Stimulated activated CD4-positive, alpha-beta T cell treated with anti-CD3 and anti-CD28 coated beads, Interleukin-4, amount 100 ng/mL, for 48 hours (primary cell): ENCODE measurements around the gene PPP1R13B.
A peak's percentile ranks its signal among the peaks of the same experiment; 100 is the strongest.

Source experiments
- DNase-seq, 2 donors: peaks; one replicate each; pipeline ENCODE4 v3.0.0-alpha.2; 2020; ENCODE audit warnings: low read depth in 2 of 2

The PPP1R13B gene

DNA sequence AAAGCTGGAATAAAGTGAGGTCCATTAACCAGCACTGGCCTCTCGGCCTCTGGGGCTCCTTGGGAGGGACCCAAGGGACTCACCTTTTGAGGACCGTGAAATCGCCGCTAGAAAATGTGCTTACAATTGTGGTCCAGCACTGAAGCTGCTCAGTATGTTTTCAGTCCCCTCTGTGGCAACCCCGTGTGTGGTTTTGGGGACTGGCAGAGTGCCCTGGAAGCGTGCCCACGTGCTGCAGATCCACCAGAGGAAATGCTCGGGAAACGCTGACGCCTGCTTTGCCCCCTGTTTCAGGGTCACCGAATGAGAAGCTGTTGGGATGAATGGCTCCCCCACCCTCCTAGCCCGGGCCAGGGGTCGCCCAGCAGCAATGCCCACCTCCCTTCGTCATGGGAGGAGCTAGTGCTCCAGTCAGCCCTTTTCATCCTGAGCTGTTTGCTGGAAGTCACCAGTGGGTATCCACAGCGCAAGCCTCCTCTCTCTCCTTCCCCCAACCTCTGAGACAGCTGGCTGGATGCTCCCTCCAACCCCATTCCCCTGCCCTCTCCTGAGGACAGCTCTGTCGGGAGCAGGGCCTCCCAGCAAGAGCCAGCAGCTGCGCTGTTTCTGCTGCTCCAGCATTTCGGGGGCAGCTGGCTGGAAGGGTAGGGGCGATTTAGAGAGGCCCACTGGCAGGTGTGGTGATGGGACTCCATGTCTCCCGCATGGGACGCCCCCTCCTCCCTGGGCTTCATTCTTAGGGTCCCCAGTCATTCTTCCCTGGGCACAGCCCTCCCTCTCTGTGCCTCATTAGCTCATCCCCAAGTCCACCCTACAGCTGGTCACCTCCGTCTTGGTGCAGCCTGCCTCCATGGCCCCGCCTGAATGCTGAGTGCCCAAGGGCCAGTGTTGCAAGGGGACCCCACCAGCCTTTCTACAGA, 33.2 kb upstream of the PPP1R13B start:
- DNase-seq: no peak

DNA sequence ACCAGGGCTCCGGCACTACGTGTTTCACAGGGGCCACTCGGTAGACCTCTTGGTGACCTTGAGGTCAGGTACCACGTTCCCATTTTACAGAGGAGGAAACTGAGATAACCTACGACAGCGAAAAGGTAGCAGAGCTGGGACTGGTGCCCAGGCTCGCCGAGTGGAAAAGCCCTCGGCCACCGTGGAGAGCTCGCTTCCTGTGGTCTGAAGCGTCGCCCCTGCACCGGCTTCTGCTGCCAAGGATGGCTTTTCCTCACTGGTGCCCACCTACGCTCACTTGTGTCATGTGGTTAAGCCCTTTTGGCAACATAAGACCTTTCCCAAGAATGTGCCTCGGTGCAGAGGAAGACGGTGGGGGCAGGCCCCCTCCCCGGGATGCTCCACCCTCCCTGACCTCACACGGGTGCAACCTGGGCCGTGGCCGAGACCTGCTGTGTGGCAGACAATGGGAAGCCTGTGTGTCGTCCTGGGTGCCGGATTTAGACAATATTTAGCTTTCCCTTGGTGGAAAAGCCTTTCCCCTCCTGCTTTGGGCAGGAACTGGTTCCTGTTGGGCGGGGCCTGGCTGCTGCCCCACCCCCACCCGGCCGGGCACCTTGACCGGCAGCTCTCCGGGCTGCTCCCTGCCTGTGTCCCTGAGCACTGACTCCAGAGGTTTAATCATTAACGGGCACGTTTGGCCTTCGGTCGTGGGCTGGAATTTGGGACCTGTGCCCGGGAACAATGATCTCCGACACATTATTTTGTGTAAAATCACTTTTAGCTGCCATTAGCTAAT, 32.4 kb upstream of the PPP1R13B start:
- no peak for DNase-seq

DNA sequence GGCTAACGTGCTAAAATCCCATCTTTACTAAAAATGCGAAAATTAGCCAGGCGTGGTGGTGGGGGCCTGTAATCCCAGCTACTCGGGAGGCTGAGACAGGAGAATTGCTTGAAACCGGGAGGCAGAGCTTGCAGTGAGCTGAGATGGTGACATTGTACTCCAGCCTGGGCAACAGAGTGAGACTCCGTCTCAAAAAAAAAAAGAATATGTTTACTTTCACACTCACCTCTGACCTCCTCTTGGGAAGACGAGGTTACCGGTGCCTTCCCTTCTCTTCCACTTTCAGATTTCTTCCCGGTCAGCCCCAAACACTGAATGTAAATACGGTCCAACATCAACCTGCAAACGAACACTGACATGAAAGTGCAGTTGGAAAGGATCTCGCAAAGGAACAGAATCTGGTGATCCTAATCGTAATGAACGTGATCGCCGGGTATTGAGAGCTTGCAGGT, 31.8 kb upstream of the PPP1R13B start:
- no peak for DNase-seq

DNA sequence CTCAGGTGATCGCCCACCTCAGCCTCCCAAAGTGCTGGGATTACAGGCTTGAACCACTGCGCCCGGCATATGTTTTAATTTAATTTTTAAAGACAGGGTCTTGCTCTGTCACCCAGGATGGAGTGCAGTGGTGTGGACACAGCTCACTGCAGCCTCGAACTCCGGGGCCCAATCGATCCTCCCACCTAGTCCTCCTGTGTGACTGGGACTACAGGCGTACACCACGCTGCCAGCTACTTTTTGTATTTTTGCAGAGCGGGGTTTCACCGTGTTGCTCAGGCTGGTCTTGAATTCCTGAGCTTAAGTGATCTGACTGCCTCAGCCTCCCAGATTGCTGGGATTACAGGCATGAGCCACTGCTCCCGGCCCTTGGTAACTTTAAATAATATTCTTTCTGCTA, 30.8 kb upstream of the PPP1R13B start:
- no peak for DNase-seq

DNA sequence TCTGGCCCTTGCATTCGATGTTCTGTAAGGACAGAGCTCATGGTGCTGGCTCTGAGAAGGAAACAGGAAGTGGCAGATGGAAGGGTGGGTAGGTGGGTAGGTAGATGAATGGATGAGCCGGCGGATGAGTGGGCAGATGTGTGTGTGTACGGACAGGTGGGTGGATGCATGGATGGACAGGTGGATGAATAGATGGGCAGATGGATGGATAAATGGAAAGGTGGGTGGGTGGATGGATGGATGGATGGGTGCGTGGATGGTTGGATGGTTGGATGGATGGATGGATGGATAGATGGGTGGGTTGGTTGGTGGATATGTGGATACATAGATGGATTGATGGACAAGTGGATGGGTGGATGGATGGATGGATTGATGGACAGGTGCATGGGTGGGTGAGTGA, 27.6 kb upstream of the PPP1R13B start:
- DNase-seq: no peak

DNA sequence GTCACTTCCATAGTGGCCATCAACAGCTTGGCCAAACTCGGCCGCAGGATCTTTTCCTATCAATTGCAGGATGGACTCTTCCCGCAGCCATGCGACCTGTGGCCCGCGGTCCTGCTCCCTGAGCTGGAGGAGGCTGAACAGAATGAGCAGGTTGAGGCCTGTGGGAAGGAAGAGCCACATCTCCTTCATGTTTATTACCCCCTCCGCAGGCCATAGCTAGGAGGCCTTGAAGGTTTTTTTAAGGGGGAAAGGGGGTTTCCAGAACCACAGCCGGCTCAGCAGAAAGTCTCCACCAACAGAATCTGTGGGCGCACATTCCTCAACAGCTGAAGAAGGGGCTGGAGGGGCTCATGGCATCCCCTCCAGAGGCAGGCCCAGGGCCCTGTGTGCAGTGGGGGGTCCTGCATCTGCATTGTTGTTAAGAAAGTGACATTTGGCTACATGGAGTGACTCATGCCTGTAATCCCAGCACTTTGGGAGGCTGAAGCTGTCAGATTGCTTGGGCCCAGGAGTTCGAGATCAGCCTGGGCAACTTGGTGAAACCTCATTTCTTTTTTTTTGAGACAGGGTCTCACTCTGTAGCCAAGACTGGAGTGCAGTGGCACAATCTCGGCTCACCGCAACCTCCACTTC, 25.2 kb upstream of the PPP1R13B start:
- no peak for DNase-seq

DNA sequence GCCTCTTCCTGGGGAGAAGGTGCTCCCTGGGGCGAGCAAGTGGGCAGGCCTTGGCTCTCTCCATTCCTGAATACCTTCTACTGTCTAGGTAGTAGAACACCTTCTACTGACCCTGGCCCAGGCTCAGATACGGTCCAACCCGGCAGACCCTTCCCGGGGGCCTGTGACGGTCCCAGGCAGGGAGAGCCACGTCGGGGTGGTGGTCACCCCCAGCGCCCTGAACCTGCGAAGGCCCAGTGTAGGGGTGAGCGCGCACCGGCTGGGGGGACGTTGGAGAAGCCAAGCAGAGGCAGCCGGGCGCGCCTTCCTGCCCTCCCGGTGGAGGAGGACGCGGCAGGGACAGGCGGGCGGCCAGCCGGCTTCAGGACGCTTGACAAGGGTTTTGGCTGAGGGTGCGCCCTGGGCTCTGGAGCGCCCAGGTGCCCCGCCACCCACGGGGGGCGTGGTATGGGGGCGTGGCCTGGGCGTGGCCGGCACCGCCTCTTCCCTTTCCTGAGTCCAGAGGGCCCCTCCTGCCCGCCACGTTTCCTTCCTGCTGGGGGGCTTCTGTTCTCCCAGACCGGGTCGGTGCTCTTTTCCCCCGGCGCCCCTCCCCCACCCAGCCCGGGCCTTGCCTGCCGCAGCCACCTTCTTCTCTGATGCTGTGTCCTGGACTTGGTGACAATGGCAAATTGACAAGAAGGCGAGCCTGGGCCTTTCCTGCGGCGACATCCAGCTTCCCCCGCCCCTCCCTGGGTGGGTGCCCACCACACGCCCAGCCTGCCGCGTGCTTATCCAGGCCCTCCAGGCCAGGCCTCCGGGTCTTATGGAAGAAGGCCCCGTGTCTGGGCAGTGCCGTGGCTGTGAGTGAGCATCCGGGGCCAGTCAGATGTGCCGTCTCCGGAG, 24.5 kb upstream of the PPP1R13B start:
- peak; percentile 66 to 68 for DNase-seq

DNA sequence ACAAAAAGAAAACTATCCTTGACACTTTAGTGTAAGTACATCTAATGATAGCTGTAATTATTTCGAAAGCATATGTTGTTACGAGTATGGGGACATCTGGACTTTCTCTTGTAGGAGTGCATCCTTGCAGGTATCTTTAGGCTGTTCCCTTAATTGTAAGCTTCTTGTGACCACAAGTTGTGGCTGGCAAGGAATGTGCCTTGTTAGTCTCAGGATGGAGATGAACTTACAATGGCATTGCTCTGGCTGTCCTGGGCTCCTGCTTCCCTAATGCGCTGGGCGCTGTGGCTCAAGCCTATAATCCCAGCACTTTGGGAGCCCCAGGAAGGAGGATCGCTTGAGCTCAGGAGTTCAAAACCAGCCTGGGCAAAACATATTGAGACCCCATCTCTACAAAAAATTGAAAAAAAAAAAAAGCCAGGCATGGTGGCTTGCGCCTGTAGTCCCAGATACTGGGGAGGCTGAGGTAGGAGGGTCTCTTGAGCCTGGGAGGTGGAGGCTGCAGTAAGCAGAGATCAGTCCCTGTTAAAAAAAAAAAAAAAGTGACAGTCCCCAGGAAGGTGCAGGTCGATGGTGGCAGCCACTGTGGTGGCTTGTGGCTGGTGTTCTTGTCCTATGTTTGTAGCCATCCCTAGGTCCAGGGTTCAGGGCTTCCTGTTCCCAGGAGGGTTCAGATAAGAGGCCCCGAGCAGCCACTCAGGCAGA, 23.7 kb upstream of the PPP1R13B start:
- no peak for DNase-seq

DNA sequence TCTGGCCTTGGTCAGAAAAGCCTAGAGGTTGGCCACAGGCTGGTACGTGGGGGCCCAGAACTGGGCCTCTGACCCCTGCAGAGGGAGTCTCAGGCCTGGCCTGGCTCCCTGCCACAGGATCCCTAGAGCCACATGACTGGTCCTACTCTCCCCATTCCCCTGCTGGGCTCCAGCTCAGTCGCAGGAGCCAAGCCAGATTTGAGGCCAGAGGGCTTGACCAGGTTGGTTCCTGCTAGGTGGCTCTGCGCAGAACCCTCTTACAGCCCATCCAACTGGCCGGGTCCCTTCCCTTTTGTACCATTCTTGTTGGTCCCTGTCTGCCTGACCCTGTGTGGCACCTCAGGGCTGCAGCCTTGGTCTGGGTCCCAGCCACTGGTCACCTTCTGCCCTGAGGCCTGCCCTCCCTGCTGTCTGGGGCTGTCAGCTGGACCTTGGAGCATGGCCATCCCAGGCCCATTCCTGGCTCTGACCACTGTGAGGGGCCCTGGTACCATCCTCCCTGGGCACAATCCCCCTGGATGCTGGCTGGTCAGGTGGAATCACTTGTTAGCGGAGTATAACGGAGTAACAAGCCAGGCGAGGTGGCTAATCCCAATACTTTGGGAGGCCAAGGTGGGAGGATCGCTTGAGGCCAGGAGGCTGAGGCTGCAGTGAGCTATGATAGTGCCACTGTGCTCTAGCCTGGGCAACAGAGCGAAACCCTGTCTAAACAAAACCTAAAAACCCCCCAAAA, 22.9 kb upstream of the PPP1R13B start:
- no peak for DNase-seq

DNA sequence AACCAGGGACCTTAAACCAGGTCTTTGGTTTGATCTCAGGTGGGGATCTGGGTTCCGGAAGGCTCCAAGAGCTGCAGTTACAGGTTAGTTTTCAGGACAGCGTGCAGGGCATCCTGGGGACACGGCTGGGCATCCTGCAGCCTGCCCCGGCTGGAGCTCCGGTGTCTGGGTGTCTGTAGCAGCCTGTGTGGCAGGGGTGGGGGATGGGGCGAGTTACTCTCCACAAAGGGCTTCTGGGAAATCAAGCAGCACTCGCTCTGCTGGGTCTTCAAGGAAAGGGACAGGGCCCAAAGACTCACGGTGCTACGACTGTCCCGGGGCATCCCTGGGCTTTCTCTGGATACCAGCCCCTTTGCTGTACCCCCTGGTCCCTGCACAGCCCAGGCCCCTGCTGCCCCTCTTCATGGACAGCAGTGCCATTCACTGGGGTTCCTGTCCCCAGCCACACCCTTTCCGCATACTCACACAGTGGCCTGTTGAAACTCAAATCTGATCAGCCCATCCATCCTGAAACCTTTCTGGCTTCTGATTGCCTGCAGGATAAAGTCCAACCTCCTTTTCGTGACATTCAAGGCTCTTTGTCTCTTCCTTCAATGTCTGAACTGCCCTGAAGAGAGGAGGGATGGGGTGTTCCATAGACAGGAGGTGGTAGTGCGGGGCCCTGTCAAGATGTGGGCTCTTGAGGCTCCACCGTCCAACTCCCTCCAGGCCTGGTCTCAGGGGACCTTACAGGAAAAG, 22.2 kb upstream of the PPP1R13B start:
- DNase-seq: no peak

DNA sequence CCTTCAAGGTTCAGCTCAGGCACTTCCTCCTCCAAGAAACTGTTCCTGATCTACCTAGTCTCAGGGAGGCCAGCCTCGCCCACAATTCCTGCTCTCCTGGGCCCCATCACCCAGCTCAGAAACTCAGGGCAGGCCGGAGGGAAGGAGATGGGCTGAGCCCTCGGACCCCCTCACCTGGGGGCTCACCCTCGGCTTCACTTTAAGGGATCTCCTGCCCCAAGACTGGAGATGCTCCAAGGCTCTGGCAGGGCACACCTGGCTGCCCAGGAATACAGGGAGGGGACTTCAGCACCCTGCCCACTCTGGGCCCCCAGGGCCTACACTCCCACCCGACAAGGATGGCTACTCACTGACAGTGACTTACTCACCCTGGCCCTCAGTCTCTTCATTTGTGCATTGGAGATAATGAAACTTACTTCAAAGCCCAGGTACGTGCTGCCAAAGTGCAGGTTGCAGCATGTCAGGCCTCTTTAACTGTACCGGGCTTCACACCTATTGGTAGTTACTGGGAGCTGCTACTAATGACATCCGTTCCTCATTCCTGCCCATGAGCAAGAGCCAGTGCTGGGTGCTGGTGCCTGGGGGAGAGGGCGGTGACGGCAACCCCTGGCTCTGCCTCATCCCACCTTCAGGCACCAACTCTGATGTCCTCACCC, 21.0 kb upstream of the PPP1R13B start:
- no peak for DNase-seq

DNA sequence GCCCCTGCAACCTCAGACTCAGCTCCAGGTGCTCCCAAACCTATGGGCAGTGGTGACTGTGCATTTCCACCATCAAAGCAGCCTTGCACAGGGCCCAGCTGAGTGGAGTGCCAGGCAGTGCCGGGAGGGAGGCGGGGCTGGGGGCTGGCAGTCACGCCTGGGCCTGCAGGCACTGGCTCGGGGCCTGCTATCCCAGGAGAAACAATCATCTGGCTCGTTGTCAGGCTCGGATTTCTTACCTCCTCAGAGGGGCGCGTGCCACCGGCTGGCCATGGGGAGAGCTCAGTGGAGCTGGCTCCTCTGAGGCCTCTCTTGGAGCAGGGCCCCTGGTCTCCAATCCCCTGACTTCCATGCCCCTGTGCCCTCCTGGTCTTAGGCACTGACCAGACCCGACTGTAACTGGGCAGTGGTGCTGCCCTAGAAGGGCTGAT, 20.2 kb upstream of the PPP1R13B start:
- DNase-seq: no peak

DNA sequence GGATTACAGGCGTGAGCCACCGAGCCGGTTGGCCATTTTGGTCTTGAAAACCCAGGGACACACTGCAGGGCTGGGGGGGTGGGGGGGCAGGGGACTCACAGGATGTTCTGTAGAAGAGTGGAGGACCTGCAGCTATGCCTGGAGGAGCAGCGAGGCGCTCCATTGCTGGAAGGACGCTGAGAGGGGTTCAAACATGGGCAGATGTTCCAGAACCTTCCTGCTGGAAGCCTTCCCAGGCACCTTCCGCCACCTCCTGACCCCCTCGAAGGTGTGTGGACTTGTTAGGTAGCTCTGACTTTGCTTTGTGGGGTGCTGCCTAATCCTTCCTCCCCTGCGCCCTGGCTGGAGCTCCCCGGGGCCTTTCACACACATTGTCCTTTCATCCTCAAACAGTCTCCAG, 19.6 kb upstream of the PPP1R13B start:
- no peak for DNase-seq

DNA sequence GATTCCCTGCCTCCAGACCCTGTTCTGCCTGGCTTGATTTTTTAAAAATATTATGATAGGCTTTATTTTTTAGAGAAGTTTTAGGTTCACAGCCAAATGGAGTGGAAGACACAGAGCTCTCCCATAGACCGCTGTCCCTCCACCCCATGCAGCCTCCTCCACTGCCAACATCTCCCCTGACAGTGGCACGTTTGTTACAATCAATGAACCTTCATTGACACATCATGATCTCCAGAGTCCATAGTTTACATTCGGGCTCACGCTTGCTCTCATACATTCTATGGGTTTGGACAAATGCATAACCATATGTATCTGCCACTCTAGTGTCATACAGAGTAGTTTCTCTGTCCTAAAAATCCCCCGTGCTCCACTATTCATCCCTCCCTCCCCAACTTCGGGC, 15.9 kb upstream of the PPP1R13B start:
- no peak for DNase-seq

DNA sequence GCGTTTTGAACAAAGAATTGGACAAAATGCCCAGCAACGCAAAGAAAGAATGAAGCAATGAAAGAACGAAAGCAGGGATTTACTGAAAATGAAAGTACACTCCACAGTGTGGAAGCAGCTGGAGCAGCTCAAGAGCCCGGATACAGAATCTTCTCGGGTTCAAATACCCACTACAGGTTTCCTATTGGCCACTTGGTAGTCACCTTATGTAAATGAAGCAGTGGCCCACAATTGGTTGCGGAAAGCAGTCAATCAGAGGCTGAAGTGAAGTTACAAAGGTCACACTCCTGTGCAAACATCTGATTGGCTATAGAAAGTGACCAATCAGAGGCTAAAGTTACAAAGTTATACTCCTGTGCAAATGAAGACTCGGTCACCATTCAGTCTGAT, 15.0 kb upstream of the PPP1R13B start:
- no peak for DNase-seq

DNA sequence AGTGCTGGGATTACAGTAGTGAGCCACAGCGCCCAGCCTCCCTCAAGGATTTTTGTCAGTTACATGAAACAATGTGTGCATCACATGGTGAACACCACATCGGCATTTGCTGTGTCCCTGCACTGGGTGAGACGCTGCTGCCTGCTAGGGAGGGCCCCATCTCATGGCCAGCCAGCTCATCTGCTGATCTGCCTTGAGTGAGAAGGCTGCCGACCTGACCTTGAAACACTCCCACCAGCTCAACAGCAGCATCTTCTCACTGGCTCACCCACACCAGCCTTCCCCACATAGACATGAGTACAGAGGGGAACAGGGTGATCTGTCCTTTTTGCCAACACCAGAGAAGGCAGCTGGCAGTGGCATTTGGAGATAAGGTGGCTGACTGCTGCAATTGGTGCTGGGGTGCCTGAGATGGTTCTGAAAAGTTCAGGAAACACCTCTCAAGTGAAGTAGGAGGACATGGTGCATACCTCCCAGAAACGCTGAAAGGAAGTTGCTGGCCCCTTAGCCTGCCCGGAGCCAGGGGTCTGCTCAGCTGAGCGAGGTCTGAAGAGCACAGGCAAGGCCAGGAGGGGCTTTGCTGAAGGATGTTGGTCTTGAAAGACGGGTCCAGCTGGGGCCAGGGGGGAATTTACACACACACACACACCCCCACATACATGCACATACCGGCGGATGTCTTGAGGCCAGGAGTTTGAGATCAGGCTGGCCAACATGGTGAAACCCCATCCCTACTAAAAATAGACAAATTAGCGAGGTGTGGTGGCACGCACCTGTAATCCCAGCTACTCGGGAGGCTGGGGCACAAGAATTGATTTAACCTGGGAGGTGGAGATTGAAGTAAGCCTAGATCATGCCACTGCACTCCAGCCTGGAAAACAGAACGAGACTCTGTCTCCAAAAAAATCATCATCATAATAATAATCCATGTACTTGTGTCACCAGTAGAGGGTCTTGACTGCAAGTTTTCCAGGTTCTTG, 14.3 kb upstream of the PPP1R13B start:
- DNase-seq: no peak

DNA sequence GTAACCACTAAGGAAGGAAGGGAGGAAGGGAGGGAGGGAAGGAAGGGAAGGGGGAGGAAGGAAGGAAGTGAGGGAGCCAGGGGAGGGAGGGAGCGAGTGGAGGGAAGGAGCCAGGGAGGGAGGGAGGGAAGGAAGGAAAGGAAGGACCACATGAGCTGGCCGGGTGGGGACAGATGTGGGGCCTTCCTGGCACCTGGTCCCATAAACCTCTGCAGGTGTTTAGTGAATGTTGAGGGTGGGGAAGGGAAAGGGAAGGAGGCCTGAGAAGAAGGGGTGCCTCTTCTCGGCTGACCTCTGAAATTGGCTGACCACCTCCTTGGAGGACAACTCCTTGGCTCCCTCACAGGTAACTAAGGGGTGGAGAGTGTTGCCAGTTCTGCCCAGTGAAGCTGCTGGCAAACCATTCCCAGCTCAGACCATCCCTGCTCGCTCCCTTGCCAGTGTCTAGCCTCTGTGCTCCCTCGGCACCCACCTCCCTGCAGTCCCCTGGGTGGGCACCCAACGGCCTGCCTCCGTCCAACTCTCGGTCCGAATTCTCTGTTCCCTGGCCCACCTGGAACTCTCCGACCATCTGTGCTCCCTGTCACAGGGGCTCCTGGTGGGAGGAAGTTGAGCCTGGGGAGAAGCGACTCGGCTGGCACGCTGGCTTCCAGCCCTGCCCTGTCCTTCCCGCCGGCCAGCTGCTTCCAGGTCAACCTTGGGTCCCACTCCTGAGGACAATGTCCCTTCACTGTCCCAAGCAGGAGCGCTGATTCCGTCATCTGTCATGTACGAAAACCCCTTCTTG, 12.2 kb upstream of the PPP1R13B start:
- no peak for DNase-seq
